VCaP (cell line): ENCODE results near the gene OTOS.

ENCODE experiments used
- H3K27ac ChIP-seq: fragments of 450-650 bp; 2 replicates; pipeline ENCODE4 v1.5.1; 2017
- TF ChIP-seq, protein P1 (sequence below): fragments of 450-650 bp; conservative IDR thresholded peaks from 2 replicates; pipeline ENCODE4 v1.5.1; 2017; ENCODE audit warnings: mild to moderate bottlenecking, moderate library complexity

Gene OTOS

DNA sequence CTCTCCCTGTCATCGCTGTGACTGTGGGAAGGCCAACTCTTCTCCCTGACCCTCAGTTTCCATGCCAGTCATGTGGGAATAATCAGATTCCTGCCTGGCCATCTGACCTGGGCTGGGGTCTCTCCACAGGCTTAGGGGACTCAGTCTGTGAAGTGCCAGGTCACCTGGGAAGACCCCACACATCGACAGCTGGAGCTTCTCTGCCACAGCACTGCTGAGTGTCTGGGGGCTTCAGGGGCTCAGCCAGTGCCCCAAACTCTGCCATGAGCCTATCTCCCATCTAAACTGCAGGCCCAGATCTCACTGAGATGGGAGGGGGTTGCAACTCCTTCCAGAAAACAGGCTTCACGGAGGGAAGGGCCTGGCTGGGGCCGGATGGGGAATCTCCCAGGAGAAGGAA is 42.0 kb upstream of the OTOS start:
- TF ChIP-seq, protein P1, sequence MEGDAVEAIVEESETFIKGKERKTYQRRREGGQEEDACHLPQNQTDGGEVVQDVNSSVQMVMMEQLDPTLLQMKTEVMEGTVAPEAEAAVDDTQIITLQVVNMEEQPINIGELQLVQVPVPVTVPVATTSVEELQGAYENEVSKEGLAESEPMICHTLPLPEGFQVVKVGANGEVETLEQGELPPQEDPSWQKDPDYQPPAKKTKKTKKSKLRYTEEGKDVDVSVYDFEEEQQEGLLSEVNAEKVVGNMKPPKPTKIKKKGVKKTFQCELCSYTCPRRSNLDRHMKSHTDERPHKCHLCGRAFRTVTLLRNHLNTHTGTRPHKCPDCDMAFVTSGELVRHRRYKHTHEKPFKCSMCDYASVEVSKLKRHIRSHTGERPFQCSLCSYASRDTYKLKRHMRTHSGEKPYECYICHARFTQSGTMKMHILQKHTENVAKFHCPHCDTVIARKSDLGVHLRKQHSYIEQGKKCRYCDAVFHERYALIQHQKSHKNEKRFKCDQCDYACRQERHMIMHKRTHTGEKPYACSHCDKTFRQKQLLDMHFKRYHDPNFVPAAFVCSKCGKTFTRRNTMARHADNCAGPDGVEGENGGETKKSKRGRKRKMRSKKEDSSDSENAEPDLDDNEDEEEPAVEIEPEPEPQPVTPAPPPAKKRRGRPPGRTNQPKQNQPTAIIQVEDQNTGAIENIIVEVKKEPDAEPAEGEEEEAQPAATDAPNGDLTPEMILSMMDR, result no peak
- H3K27ac ChIP-seq, result no peak overlapping the region

DNA sequence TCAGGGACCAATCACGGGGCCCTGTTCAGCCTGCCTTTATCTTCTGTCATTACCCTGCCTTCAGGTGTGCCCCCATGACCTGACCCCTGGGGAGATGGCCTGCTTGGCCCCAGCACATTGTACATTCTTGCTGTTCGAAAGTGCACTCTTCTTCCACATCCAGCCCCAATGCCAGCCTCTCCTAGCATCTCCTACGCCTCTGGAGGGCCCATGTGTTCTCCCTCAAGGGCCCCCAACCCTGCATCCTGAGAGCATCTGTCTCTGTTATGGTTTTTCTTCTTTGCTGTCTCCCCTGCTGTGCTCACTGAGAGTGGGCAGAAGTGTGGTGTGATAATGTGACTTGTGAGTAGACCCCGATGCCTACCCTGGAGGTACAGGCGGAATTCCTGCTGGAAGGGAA is 41.5 kb upstream of the OTOS start:
- H3K27ac ChIP-seq, result no peak overlapping the region
- TF ChIP-seq, protein P1, result no peak

DNA sequence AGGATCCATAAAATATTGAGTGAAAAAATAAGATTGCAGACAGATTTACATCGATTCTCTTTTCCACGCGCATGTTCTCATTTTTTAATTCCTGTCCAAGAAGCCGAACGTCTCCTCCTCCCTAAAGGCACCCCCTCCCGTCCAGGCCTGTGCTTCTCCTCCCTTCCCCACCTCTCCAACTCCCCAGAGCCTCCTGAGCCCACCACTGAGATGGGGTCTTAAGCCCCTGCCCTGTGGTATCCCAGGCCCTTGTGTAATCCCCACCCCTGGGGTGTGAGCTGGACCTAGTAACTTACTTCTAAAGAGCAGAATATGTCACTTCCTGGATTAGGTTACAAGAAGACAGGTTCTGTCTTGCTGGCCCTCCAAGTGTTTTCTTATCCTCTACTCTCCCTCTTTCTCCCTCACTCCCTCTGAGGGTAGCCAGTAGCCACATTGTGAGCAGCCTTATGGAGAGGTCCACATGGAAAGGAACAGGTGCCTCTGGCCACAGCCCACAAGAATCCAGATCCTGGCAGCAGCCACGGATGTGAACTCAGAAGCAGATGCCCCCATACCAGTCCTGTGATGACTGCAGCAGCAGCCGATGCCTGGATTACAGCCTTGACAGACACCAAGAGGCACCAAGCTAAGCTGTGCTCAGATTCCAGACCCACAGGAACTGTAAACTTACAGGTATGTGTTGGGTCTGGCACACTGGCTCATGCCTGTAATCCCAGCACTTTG is 39.6 kb upstream of the OTOS start:
- TF ChIP-seq, protein P1, result no peak
- no peak overlapping the region for H3K27ac ChIP-seq

DNA sequence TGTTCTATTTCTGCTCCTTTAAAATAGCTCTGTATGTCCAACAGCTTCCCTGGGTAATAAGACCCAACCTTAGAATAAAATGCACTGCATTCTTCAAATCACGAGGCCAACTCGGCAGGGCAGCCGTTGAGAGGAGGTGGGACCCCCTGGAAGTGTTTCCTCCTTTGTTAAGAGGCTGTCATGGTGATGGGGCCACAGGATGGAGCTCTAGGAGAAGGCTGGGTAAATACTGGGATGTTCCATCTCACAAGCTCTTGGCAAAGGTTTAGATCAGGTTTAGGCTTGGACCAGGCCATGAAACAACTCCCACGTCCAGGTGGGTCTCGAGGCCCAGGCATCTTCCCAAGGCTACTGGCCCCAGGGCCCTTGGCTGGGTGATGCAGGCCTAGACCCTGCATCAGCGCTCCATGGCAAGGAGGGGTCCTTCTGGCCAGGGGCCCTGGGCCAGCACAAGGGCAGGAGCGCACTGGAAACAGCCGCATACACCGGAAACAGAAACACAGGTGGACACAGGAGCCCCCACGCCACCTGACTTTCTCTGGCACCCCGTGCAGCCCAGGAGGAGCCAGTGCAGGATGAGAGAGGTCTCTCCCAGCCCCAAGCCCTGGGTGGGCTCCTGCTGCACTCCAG is 38.8 kb upstream of the OTOS start:
- TF ChIP-seq, protein P1, result no peak
- no peak overlapping the region for H3K27ac ChIP-seq

DNA sequence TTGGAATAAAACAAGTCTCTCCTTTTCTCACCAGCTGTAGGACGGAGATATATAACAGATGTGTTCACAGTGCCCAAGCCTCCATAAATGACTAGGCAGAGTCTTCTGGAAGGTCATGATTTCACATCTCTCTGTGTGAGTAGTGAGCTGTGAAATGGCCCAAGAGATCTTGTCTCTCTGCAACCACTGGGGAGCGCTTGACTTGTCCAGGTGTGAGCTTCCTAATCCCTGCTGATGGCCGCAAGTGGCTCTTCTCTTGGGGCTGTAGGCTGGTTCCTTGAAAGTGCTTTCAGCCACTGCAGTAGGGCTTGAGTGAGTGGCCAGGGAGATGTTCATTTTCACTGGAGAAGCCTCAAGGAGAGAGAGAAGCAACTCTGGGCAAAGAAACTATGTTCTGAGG is 38.1 kb upstream of the OTOS start:
- TF ChIP-seq, protein P1, result no peak
- H3K27ac ChIP-seq, result no peak overlapping the region

DNA sequence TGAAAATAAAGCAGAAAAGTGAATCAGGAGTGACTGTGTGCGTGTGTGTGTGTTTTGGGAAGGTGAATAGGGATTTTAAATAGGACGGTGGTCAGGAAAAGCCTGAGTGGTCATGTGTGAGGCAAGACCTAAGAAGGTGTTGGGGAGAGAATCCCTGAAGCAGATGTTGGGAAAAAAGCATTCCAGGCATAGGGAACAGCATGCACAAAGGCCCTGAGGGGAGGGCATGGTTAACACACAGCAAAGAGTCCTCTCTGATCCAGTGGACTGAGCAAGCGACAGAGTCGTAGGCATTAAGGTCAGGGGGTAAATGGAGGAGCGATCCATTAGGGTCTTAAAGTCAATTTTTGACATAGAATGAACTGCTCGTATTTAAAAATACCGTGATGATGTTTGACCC is 34.0 kb upstream of the OTOS start:
- H3K27ac ChIP-seq, result no peak overlapping the region
- TF ChIP-seq, protein P1, result no peak

DNA sequence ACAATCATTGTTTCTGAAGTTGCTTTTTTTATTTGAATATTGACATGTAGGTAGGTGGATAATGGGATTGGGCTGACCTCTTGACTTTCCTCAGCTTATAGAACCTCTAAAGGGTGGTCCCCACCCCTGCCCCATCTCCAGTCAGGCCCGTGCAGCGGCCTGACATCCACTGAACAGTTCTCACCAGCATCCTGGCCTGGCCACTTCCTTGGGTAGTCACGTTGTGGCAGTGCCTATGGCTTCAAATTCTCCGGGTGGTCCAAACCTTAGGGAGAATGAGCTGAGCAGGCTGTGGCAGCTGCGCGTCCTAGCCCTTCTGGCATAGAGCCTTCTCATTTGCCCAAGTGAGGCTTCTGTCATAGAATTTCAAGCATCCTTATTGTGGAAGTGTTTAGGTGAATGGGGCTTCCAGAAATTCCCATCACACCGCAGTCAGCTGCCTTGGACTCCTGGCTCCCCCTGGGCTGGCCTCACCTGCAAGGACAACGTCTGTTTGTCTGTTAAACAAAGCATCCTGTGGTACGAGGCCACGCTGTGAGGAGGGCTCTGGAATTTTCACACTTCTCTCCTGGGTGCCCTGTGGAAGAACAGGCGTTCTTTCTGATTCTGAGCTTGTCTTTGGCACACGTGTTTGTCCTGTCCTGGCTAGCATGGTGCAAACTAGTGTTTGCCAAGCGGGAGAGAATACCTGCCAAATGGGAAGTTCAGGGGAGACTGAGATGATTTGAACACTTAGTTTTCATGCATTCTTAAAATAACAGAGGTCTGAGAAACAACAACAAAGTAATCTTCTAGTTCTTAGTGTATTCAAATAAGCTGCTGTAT is 31.8 kb upstream of the OTOS start:
- TF ChIP-seq, protein P1, result no peak
- no peak overlapping the region for H3K27ac ChIP-seq
